HEK293 (cell line): ENCODE results near the gene LGR5.

ENCODE experiments used
- GLIS2 ChIP-seq: fragments of 450-650 bp; formaldehyde crosslinking; IDR thresholded peaks from 2 replicates; pipeline ENCODE4 v1.5.1; 2016; ENCODE audit warnings: missing biosample characterization, missing genetic modification characterization
- KLF10 ChIP-seq: fragments of 450-650 bp; IDR thresholded peaks from 2 replicates; pipeline ENCODE4 v1.5.1; 2018; ENCODE audit warnings: missing biosample characterization, mild to moderate bottlenecking, missing genetic modification characterization
- YY1 ChIP-seq: fragments of 450-650 bp; formaldehyde crosslinking; IDR thresholded peaks from 2 replicates; pipeline ENCODE4 v1.5.1; 2018; ENCODE audit warnings: missing biosample characterization, missing genetic modification characterization
- ZNF530 ChIP-seq: fragments of 450-650 bp; formaldehyde crosslinking; IDR thresholded peaks from 2 replicates; pipeline ENCODE4 v1.5.1; 2016; ENCODE audit warnings: low read depth, missing biosample characterization, missing genetic modification characterization
- TF ChIP-seq, protein P1 (sequence below): fragments of 450-650 bp; formaldehyde crosslinking; IDR thresholded peaks from 2 replicates; pipeline ENCODE4 v1.5.1; 2016; ENCODE audit warnings: missing biosample characterization, missing genetic modification characterization
- TF ChIP-seq, protein P2 (sequence below): fragments of 450-650 bp; formaldehyde crosslinking; optimal IDR thresholded peaks from 2 replicates; pipeline ENCODE3; 2016; ENCODE audit warnings: missing biosample characterization, mild to moderate bottlenecking, missing genetic modification characterization

DNA sequence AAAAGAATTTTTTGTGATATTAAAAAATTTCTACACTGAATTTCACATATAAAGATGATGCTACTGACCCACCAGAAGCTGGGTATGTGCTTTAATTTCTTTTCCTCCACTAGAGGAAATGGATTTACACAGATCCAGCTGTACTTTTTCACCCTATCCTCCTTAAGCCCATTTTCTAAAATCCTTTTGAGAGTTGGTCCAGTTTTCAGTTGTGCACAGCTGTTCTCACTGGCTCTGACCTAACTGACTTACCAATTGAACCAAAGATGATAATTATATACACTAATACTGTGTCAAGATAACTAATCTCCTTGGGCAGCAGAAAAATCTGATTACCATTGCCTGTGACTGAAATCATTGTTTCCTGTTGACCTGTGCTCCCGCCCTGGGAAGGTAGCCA is 115.6 kb downstream of the LGR5 start:
- no peak for TF ChIP-seq ZNF530 (tag by site-specific recombination)
- no peak for TF ChIP-seq KLF10 (tag by site-specific recombination)
- TF ChIP-seq, protein P1, sequence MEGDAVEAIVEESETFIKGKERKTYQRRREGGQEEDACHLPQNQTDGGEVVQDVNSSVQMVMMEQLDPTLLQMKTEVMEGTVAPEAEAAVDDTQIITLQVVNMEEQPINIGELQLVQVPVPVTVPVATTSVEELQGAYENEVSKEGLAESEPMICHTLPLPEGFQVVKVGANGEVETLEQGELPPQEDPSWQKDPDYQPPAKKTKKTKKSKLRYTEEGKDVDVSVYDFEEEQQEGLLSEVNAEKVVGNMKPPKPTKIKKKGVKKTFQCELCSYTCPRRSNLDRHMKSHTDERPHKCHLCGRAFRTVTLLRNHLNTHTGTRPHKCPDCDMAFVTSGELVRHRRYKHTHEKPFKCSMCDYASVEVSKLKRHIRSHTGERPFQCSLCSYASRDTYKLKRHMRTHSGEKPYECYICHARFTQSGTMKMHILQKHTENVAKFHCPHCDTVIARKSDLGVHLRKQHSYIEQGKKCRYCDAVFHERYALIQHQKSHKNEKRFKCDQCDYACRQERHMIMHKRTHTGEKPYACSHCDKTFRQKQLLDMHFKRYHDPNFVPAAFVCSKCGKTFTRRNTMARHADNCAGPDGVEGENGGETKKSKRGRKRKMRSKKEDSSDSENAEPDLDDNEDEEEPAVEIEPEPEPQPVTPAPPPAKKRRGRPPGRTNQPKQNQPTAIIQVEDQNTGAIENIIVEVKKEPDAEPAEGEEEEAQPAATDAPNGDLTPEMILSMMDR (tag by site-specific recombination), result no peak
- no peak for TF ChIP-seq GLIS2
- TF ChIP-seq, protein P2, sequence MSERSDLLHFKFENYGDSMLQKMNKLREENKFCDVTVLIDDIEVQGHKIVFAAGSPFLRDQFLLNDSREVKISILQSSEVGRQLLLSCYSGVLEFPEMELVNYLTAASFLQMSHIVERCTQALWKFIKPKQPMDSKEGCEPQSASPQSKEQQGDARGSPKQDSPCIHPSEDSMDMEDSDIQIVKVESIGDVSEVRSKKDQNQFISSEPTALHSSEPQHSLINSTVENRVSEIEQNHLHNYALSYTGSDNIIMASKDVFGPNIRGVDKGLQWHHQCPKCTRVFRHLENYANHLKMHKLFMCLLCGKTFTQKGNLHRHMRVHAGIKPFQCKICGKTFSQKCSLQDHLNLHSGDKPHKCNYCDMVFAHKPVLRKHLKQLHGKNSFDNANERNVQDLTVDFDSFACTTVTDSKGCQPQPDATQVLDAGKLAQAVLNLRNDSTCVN (tag by site-specific recombination), result no peak
- no peak for TF ChIP-seq YY1
